GM18508 (cell line): ENCODE measurements around the gene CD83.
"Not testable (repeated sequence)": the region's sequence is repeated elsewhere in the genome, so short reads cannot be mapped to it uniquely, and the experiment has no call there.

Experiments
- ATAC-seq: cut with Tn5 transposase; IDR thresholded peaks from one replicate; pipeline ENCODE4 v1.9.1; 2021; ENCODE audit warnings: moderate number of reproducible peaks; ENCODE audit not compliant: insufficient read depth, unreplicated experiment

The CD83 gene

GRCh38 chr6:14144678-14145113 is 27.1 kb downstream of the CD83 start:
- ATAC-seq: peak; percentile 52

- ATAC-seq: no peak
These were observed 29.0 kb downstream of the CD83 start for GRCh38 chr6:14146506-14147096.

GRCh38 chr6:14147891-14148290 is 30.3 kb downstream of the CD83 start:
- no peak for ATAC-seq

- no peak for ATAC-seq
These were observed 30.9 kb downstream of the CD83 start for GRCh38 chr6:14148471-14148870.

GRCh38 chr6:14149053-14149738 is 31.6 kb downstream of the CD83 start:
- no peak for ATAC-seq

GRCh38 chr6:14149739-14150130 is 32.2 kb downstream of the CD83 start:
- ATAC-seq: no peak

GRCh38 chr6:14151300-14151699 is 33.7 kb downstream of the CD83 start:
- not testable (repeated sequence) for ATAC-seq

GRCh38 chr6:14151773-14152172 is 34.2 kb downstream of the CD83 start:
- ATAC-seq: no peak

GRCh38 chr6:14153228-14153627 is 35.7 kb downstream of the CD83 start:
- no peak for ATAC-seq

GRCh38 chr6:14159090-14159489 is 41.5 kb downstream of the CD83 start:
- no peak for ATAC-seq

GRCh38 chr6:14162826-14163225 is 45.3 kb downstream of the CD83 start:
- ATAC-seq: no peak

GRCh38 chr6:14165091-14165490 is 47.5 kb downstream of the CD83 start:
- no peak for ATAC-seq

- no peak for ATAC-seq
These were observed 49.3 kb downstream of the CD83 start for GRCh38 chr6:14166839-14167238.

- ATAC-seq: no peak
These were observed 52.6 kb downstream of the CD83 start for GRCh38 chr6:14170128-14170527.

GRCh38 chr6:14172562-14172961 is 55.0 kb downstream of the CD83 start:
- ATAC-seq: no peak

GRCh38 chr6:14174226-14174625 is 56.7 kb downstream of the CD83 start:
- no peak for ATAC-seq

GRCh38 chr6:14174996-14175395 is 57.4 kb downstream of the CD83 start:
- no peak for ATAC-seq

GRCh38 chr6:14176429-14176828 is 58.9 kb downstream of the CD83 start:
- ATAC-seq: no peak

GRCh38 chr6:14177413-14178082 is 60.0 kb downstream of the CD83 start:
- ATAC-seq: no peak

- no peak for ATAC-seq
These were observed 60.5 kb downstream of the CD83 start for GRCh38 chr6:14178083-14178445.

GRCh38 chr6:14180609-14181008 is 63.0 kb downstream of the CD83 start:
- ATAC-seq: no peak

GRCh38 chr6:14182916-14183315 is 65.3 kb downstream of the CD83 start:
- ATAC-seq: no peak
